ENCODE results near the gene RNF39. TPM values are rescaled to one million over a fixed set of nuclear protein-coding genes. Genes with fewer than 3 reads are reported as not detected.
A peak's percentile ranks its signal among the peaks of the same experiment; 100 is the strongest.

Gene RNF39
- total RNA-seq, 1 experiment from 2014 or later = not detected

GRCh38 chr6:30116724-30117123, 41.2 kb upstream of the RNF39 start:
- Histone ChIP-seq H3K4me1 (ENCODE audit: insufficient read depth, low read length, poor library complexity, severe bottlenecking) (no peaks in the 10 kb centered on the region), H3K27ac (ENCODE audit: low read depth, low read length, poor library complexity, severe bottlenecking) (no peak overlapping the region), H3K9me3 (ENCODE audit: low read depth, low read length, poor library complexity, severe bottlenecking) (no peaks in the 10 kb centered on the region), H3K36me3 (ENCODE audit: insufficient read depth, low read length, poor library complexity, severe bottlenecking) (no peaks in the 10 kb centered on the region), H3K4me3 (ENCODE audit: low read depth, low read length, poor library complexity, severe bottlenecking) (no peak overlapping the region), H3K27me3 (replicated peaks; ENCODE audit: insufficient read depth, low read depth, low read length, poor library complexity) (peaks cover 29% of the 10 kb centered on the region)
- no peak for DNase-seq (ENCODE audit: low spot score)
- POLR2A ChIA-PET (ENCODE audit: low non-redundant PET) = no interaction called here
- CTCF ChIA-PET = no interaction called here
- TF ChIP-seq CTCF (conservative IDR thresholded peaks at IDR 0.05; ENCODE audit: low read depth, low read length) (peak; percentile 40), EZH2 (IDR thresholded peaks at IDR 0.05; ENCODE audit: borderline replicate concordance, low read depth, low read length, poor library complexity, severe bottlenecking) (no peak)
- no TSS peak for BruUV-seq (replicated peaks)
- intact Hi-C loops (cut with micrococcal nuclease; ENCODE audit: unreplicated experiment) = no loop called here

GRCh38 chr6:30113841-30114240, 38.3 kb upstream of the RNF39 start:
- no peak for DNase-seq (ENCODE audit: low spot score)
- Histone ChIP-seq H3K36me3 (ENCODE audit: insufficient read depth, low read length, poor library complexity, severe bottlenecking) (no peaks in the 10 kb centered on the region), H3K4me3 (ENCODE audit: low read depth, low read length, poor library complexity, severe bottlenecking) (no peak overlapping the region), H3K27me3 (replicated peaks; ENCODE audit: insufficient read depth, low read depth, low read length, poor library complexity) (peaks cover 47% of the 10 kb centered on the region), H3K4me1 (ENCODE audit: insufficient read depth, low read length, poor library complexity, severe bottlenecking) (no peaks in the 10 kb centered on the region), H3K27ac (ENCODE audit: low read depth, low read length, poor library complexity, severe bottlenecking) (no peak overlapping the region), H3K9me3 (ENCODE audit: low read depth, low read length, poor library complexity, severe bottlenecking) (no peaks in the 10 kb centered on the region)
- CTCF ChIA-PET = no interaction called here
- POLR2A ChIA-PET (ENCODE audit: low non-redundant PET) = no interaction called here
- TF ChIP-seq CTCF (conservative IDR thresholded peaks at IDR 0.05; ENCODE audit: low read depth, low read length) (no peak), EZH2 (IDR thresholded peaks at IDR 0.05; ENCODE audit: borderline replicate concordance, low read depth, low read length, poor library complexity, severe bottlenecking) (no peak)
- no TSS peak for BruUV-seq (replicated peaks)
- intact Hi-C loops (cut with micrococcal nuclease; ENCODE audit: unreplicated experiment) = no loop called here

DNA sequence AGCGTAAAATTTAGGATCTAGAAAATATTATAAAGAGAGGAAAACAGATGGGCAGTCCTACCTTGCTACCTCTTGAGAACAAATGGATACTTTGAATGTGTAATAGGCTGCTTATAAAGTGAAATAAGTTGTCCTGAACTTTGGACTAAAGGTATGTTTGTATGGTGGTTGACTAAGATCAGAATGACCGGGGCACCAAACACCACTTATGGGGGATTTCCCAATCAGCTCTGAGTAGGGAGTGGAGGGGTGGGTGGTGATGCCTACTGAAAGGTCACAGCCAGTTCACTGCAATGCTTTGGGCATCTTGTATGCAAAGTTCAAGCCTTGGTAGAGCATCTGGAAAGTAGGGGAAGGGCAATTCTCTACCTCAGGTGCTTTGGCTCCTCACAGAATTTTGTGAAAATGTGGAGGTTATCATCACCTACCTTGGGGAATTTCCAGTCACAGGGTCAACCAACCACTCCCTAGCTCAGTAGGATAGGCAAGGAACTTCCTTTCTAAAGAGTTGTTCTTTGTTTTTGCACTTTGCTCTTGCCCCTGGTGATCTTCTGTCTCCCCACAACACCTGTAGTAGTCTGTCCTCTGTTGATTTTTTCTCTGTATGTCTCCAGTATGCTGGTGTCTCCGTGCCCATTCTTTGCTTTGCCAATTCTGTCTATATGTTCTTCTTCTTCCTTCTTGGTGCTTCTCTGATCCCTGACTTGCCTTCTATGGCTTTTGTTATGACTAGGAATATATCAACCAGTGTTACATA, 37.6 kb upstream of the RNF39 start, which contains the start of gene TRIM31:
Gene TRIM31 (minus strand): TSS at position 88 of the 757 bp plus-strand sequence. CDS start 285 bp downstream, outside the sequence.
- ChIA-PET CTCF (no interaction called here), POLR2A (ENCODE audit: low non-redundant PET) (no interaction called here)
- peaks cover 47% of the 10 kb centered on the region for H3K27me3 ChIP-seq (replicated peaks; ENCODE audit: insufficient read depth, low read depth, low read length, poor library complexity)
- H3K27ac ChIP-seq (ENCODE audit: low read depth, low read length, poor library complexity, severe bottlenecking) = no peak within 1 kb of the TSS
- BruUV-seq (replicated peaks) = no TSS peak
- DNase-seq (ENCODE audit: low spot score) = no peak
- H3K36me3 ChIP-seq (ENCODE audit: insufficient read depth, low read length, poor library complexity, severe bottlenecking) = no peaks in the 10 kb centered on the region
- intact Hi-C loops (cut with micrococcal nuclease; ENCODE audit: unreplicated experiment) = no loop called here
- no peaks in the 10 kb centered on the region for H3K4me1 ChIP-seq (ENCODE audit: insufficient read depth, low read length, poor library complexity, severe bottlenecking)
- H3K9me3 ChIP-seq (ENCODE audit: low read depth, low read length, poor library complexity, severe bottlenecking) = no peaks in the 10 kb centered on the region
- no peak within 1 kb of the TSS for H3K4me3 ChIP-seq (ENCODE audit: low read depth, low read length, poor library complexity, severe bottlenecking)
- TF ChIP-seq EZH2 (IDR thresholded peaks at IDR 0.05; ENCODE audit: borderline replicate concordance, low read depth, low read length, poor library complexity, severe bottlenecking) (no peak), CTCF (conservative IDR thresholded peaks at IDR 0.05; ENCODE audit: low read depth, low read length) (no peak)
